Measurements from ENCODE around the gene SGCD.

The SGCD gene

GRCh38 chr5:156326718-156327259 lies at the start of gene SGCD:
SGCD (plus strand) TSS chr5:156327164.
- DNase-seq (ENCODE audit: low spot score) = no peak

- no peak for DNase-seq (ENCODE audit: low spot score)
These were observed 49.7 kb upstream of the SGCD start for GRCh38 chr5:156277290-156277689.

- no peak for DNase-seq (ENCODE audit: low spot score)
These were observed 31.5 kb upstream of the SGCD start for GRCh38 chr5:156295431-156295830.

- DNase-seq (ENCODE audit: low spot score) = no peak
These were observed 16.8 kb upstream of the SGCD start for GRCh38 chr5:156310115-156310514.

- DNase-seq (ENCODE audit: low spot score) = no peak
These were observed 13.9 kb upstream of the SGCD start for GRCh38 chr5:156312897-156313694.

- DNase-seq (ENCODE audit: low spot score) = no peak
These were observed 12.5 kb upstream of the SGCD start for GRCh38 chr5:156314416-156314815.

- DNase-seq (ENCODE audit: low spot score) = no peak
These were observed 4.3 kb upstream of the SGCD start for GRCh38 chr5:156322666-156323065.

GRCh38 chr5:156327296-156327695 lies 332 bp downstream of the SGCD start:
- no peak for DNase-seq (ENCODE audit: low spot score)

- DNase-seq (ENCODE audit: low spot score) = no peak
These were observed 1.2 kb downstream of the SGCD start for GRCh38 chr5:156328161-156328560.

- DNase-seq (ENCODE audit: low spot score) = no peak
These were observed 1.8 kb downstream of the SGCD start for GRCh38 chr5:156328766-156329165.

- no peak for DNase-seq (ENCODE audit: low spot score)
These were observed 2.2 kb downstream of the SGCD start for GRCh38 chr5:156329171-156329611.

GRCh38 chr5:156330141-156330870 lies 3.3 kb downstream of the SGCD start:
- DNase-seq (ENCODE audit: low spot score) = no peak

- DNase-seq (ENCODE audit: low spot score) = no peak
These were observed 4.2 kb downstream of the SGCD start for GRCh38 chr5:156331181-156331580.

GRCh38 chr5:156331845-156332244 lies 4.9 kb downstream of the SGCD start:
- DNase-seq (ENCODE audit: low spot score) = no peak

GRCh38 chr5:156332245-156332644 lies 5.3 kb downstream of the SGCD start:
- no peak for DNase-seq (ENCODE audit: low spot score)

GRCh38 chr5:156339139-156339841 lies 12.3 kb downstream of the SGCD start:
- no peak for DNase-seq (ENCODE audit: low spot score)

- no peak for DNase-seq (ENCODE audit: low spot score)
These were observed 13.9 kb downstream of the SGCD start for GRCh38 chr5:156340893-156341292.

- DNase-seq (ENCODE audit: low spot score) = no peak
These were observed 23.3 kb downstream of the SGCD start for GRCh38 chr5:156350256-156350655.

- no peak for DNase-seq (ENCODE audit: low spot score)
These were observed 24.5 kb downstream of the SGCD start for GRCh38 chr5:156351423-156351822.

GRCh38 chr5:156354571-156354970 lies 27.6 kb downstream of the SGCD start:
- DNase-seq (ENCODE audit: low spot score) = no peak

- no peak for DNase-seq (ENCODE audit: low spot score)
These were observed 29.3 kb downstream of the SGCD start for GRCh38 chr5:156356238-156356637.

GRCh38 chr5:156359476-156359875 lies 32.5 kb downstream of the SGCD start:
- no peak for DNase-seq (ENCODE audit: low spot score)
